ENCODE measurements around the gene ARHGAP23.

- TF ChIP-seq CTCF (conservative IDR thresholded peaks at IDR 0.05 in 1 of 2, IDR thresholded peaks at IDR 0.05 in 1 of 2; ENCODE audit: extremely low read depth in 1 of 2, insufficient read depth in 1 of 2, low read depth in 1 of 2, low read length in 2 of 2) (no peak), EZH2 (IDR thresholded peaks at IDR 0.05; ENCODE audit: borderline replicate concordance, low read length) (no peak)
Measured at GRCh38 chr17:38448208-38448771, 20.0 kb downstream of the ARHGAP23 start.

Data from mammary epithelial cell (primary cell).